Prostate gland (tissue), 2 donors: Measurements from ENCODE around the gene WFDC2.

Experiments
- POLR2A ChIP-seq: fragments of 450-650 bp; IDR thresholded peaks from one replicate; pipeline ENCODE4 v1.6.1; 2016; ENCODE audit warnings: antibody characterized with exemption, mild to moderate bottlenecking
- TF ChIP-seq, protein P1 (sequence below), 4 experiments: fragments of 200-600 bp in 2 of 4; fragments of 450-650 bp in 2 of 4; sonication (generic) in 2 of 4; IDR thresholded peaks; 1 replicate in 3 of 4; 2 replicates in 1 of 4; pipeline ENCODE4 v1.5.1; 2016 to 2019; ENCODE audit warnings: antibody characterized with exemption in 4 of 4, mild to moderate bottlenecking in 2 of 4, moderate library complexity in 2 of 4

DNA sequence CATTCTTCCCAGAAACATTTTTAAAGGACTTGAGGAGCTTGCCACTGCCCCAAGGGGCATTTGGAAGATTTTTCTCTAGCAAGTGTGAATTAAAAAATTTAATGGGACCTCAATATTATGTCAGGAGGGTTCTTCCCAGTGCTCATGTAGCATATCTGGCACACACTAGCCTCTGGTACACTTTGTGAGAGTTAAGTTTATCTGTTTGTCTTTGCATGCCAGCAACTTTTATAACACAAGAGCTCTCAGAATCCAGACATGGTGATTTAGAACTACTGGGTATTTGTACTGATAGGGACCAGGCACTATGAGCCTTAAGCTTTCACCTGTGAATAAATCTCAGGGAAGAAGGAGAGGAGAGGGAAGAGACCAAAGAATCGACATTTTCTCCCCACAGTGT lies 33.0 kb downstream of the WFDC2 start:
- no peak for TF ChIP-seq POLR2A
- TF ChIP-seq, protein P1, sequence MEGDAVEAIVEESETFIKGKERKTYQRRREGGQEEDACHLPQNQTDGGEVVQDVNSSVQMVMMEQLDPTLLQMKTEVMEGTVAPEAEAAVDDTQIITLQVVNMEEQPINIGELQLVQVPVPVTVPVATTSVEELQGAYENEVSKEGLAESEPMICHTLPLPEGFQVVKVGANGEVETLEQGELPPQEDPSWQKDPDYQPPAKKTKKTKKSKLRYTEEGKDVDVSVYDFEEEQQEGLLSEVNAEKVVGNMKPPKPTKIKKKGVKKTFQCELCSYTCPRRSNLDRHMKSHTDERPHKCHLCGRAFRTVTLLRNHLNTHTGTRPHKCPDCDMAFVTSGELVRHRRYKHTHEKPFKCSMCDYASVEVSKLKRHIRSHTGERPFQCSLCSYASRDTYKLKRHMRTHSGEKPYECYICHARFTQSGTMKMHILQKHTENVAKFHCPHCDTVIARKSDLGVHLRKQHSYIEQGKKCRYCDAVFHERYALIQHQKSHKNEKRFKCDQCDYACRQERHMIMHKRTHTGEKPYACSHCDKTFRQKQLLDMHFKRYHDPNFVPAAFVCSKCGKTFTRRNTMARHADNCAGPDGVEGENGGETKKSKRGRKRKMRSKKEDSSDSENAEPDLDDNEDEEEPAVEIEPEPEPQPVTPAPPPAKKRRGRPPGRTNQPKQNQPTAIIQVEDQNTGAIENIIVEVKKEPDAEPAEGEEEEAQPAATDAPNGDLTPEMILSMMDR (IDR thresholded peaks at IDR 0.05), result no peak
